Measurements from ENCODE around the gene HSF2. TPM values are rescaled to one million over a fixed set of nuclear protein-coding genes. Genes with fewer than 3 reads are reported as not detected.

HSF2 gene
- total and polyA plus RNA-seq, 2 of the 13 experiments (the other 11 are each of a cell fraction or from before 2014, with no cell fraction given): 24.8 to 26.4 TPM

GRCh38 chr6:122471107-122472021 lies 71.9 kb downstream of the HSF2 start, which contains the start of gene SERINC1 (continued):
- TF ChIP-seq TEAD3 (CRISPR knock-in tag; optimal IDR thresholded peaks at IDR 0.05; ENCODE audit: borderline replicate concordance) (peak; percentile 34), RNF2 (conservative IDR thresholded peaks at IDR 0.05; ENCODE audit: low read depth) (no peak), ZNF263 (CRISPR knock-in tag; IDR thresholded peaks at IDR 0.05) (0 out of 2 replicates have a peak, but pooled peaks have one; percentile 7), EEA1 (CRISPR knock-in tag; IDR thresholded peaks at IDR 0.05; ENCODE audit: borderline replicate concordance) (no peak), ZNF749 (CRISPR knock-in tag; IDR thresholded peaks at IDR 0.05; ENCODE audit: borderline replicate concordance) (0 out of 2 replicates have a peak, but pooled peaks have one; percentile 82), JARID2 (CRISPR knock-in tag; IDR thresholded peaks at IDR 0.05; ENCODE audit: insufficient replicate concordance) (peak; percentile 69), RFX5 (IDR thresholded peaks at IDR 0.05; ENCODE audit: low read depth, low read length) (no peak), BHLHE40 (IDR thresholded peaks at IDR 0.05; ENCODE audit: low read length) (no peak), FOXO1 (CRISPR knock-in tag; IDR thresholded peaks at IDR 0.05) (peak; percentile 68; the same call in 1 of the 2 replicates), REL (CRISPR knock-in tag; conservative IDR thresholded peaks at IDR 0.05) (0 out of 2 replicates have a peak, but pooled peaks have one; percentile 15), ADNP (CRISPR knock-in tag; IDR thresholded peaks at IDR 0.05) (no peak), ATF5 (CRISPR knock-in tag; IDR thresholded peaks at IDR 0.05; ENCODE audit: low read depth) (0 out of 2 replicates have a peak, but pooled peaks have one; percentile 14), SIN3A (IDR thresholded peaks at IDR 0.05; ENCODE audit: borderline replicate concordance, low read depth, low read length) (peak; percentile 92; the same call in 1 of the 2 replicates), ZNF282 (IDR thresholded peaks at IDR 0.05; ENCODE audit: partially characterized antibody) (no peak), MLXIP (CRISPR knock-in tag; IDR thresholded peaks at IDR 0.05; ENCODE audit: borderline replicate concordance) (no peak), DPF2 (CRISPR knock-in tag; IDR thresholded peaks at IDR 0.05; ENCODE audit: borderline replicate concordance, low read depth) (peak; percentile 35; the same call in 1 of the 2 replicates), CEBPB (IDR thresholded peaks at IDR 0.05; ENCODE audit: borderline replicate concordance, low read depth, low read length) (no peak; the same call in 1 of the 2 replicates), RFX1 (IDR thresholded peaks at IDR 0.05) (no peak), SNAI1 (CRISPR knock-in tag; IDR thresholded peaks at IDR 0.05; ENCODE audit: borderline replicate concordance) (no peak; the same call in 1 of the 2 replicates), PRDM10 (CRISPR knock-in tag; IDR thresholded peaks at IDR 0.05; ENCODE audit: low read depth) (peak; percentile 34; the same call in 1 of the 2 replicates), CHD4 (IDR thresholded peaks at IDR 0.05; ENCODE audit: borderline replicate concordance, low read length) (no peak), MLX (CRISPR knock-in tag; IDR thresholded peaks at IDR 0.05) (no peak)
